Hepatocyte (in vitro differentiated cells): ENCODE results near the gene SHC4. TPM values are rescaled to one million over a fixed set of nuclear protein-coding genes. Genes with fewer than 3 reads are reported as not detected.

Experiments used
- DNase-seq: peaks from one replicate; pipeline ENCODE4 v3.0.0-alpha.2; 2016; ENCODE audit warnings: low spot score
- H2AFZ ChIP-seq: fragments of 200-600 bp; sonication (generic); 2 replicates; pipeline ENCODE4 v1.6.0; 2016; ENCODE audit warnings: antibody characterized with exemption, mild to moderate bottlenecking
- H3K27ac ChIP-seq: fragments of 200-600 bp; sonication (generic); 2 replicates; pipeline ENCODE4 v1.5.1; 2016; ENCODE audit warnings: mild to moderate bottlenecking
- H3K27me3 ChIP-seq: fragments of 200-600 bp; sonication (generic); 2 replicates; pipeline ENCODE4 v1.6.1; 2016
- H3K36me3 ChIP-seq: fragments of 200-600 bp; sonication (generic); replicated peaks from 2 replicates; pipeline ENCODE4 v1.5.1; 2016; ENCODE audit warnings: low read depth; ENCODE audit not compliant: insufficient read depth
- H3K4me1 ChIP-seq: fragments of 200-600 bp; sonication (generic); 2 replicates; pipeline ENCODE4 v1.5.1; 2016; ENCODE audit warnings: mild to moderate bottlenecking, moderate library complexity; ENCODE audit not compliant: insufficient read depth
- H3K4me2 ChIP-seq: fragments of 200-600 bp; sonication (generic); 2 replicates; pipeline ENCODE4 v1.6.0; 2016
- H3K4me3 ChIP-seq: fragments of 200-600 bp; sonication (generic); 2 replicates; pipeline ENCODE4 v1.5.1; 2016; ENCODE audit warnings: mild to moderate bottlenecking
- H3K79me2 ChIP-seq: fragments of 200-600 bp; sonication (generic); 2 replicates; pipeline ENCODE4 v1.6.0; 2017; ENCODE audit warnings: mild to moderate bottlenecking
- H3K9me2 ChIP-seq: fragments of 200-600 bp; sonication (generic); replicated peaks from 2 replicates; pipeline ENCODE4 v1.6.0; 2017; ENCODE audit warnings: mild to moderate bottlenecking; ENCODE audit not compliant: insufficient read depth
- H3K9me3 ChIP-seq: fragments of 200-600 bp; sonication (generic); 2 replicates; pipeline ENCODE4 v1.5.1; 2016; ENCODE audit warnings: low read depth, mild to moderate bottlenecking
- H4K20me1 ChIP-seq: fragments of 200-600 bp; sonication (generic); 2 replicates; pipeline ENCODE4 v1.6.0; 2016; ENCODE audit warnings: mild to moderate bottlenecking; ENCODE audit not compliant: insufficient read depth, poor library complexity, severe bottlenecking
- EZH2 ChIP-seq: fragments of 200-600 bp; sonication (generic); IDR thresholded peaks from 2 replicates; pipeline ENCODE4 v1.6.1; 2016; ENCODE audit warnings: antibody characterized with exemption, mild to moderate bottlenecking, borderline replicate concordance
- EZH2phosphoT487 ChIP-seq: fragments of 200-600 bp; sonication (generic); IDR thresholded peaks from one replicate; pipeline ENCODE4 v1.6.1; 2018; ENCODE audit warnings: antibody characterized with exemption, mild to moderate bottlenecking, low read depth, moderate library complexity; ENCODE audit not compliant: unreplicated experiment, severe bottlenecking
- WGBS: methylation state at CpG from one replicate; pipeline ENCODE4 v1.1.6; 2016; ENCODE audit warnings: low lambda C conversion rate; ENCODE audit errors: missing lambda C conversion rate; 5-methylcytosine and 5-hydroxymethylcytosine counted together
- polyA plus RNA-seq: library from polyadenylated mRNA; unstranded; fragments of >200 nt; fragmentation: Nextera tagmentation; extraction: Ambion mirVana; gene quantifications from 2 replicates; pipeline ENCODE4 v1.2.1, GENCODE V29; 2016
- total RNA-seq: library from RNA; depleted of rRNA; stranded (reverse); fragments of >200 nt; gene quantifications from 2 replicates; pipeline ENCODE4 v1.2.3, GENCODE V29; 2014
- TF ChIP-seq, protein P1 (sequence below): fragments of 200-600 bp; sonication (generic); IDR thresholded peaks from 2 replicates; pipeline ENCODE4 v1.5.1; 2016; ENCODE audit warnings: antibody characterized with exemption, mild to moderate bottlenecking; ENCODE audit not compliant: poor library complexity

The SHC4 gene
- total and polyA plus RNA-seq, 2 experiments from 2014 or later: 0.75 to 1.00 TPM

DNA sequence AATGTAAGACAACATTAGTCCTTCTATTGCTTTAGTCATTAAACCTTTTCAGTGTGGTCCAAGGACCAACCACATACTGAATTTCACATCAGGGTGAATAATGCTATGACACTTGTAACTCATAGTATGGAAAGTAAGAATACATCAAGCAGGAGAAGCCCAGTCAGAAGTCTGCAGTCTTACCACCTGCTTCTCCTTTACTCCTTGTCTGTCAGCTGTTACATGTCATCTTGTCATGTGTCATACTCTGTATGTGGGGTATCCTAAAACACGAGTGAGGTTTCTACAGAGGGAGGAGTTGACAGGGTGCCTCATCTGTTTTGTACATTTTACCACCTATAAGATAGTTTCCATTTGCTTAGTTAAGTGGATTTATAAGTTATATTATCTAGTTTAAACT lies 118.6 kb downstream of the SHC4 start:
- no peak overlapping the region for H3K27ac ChIP-seq
- H3K4me2 ChIP-seq: no peak overlapping the region
- TF ChIP-seq, protein P1, sequence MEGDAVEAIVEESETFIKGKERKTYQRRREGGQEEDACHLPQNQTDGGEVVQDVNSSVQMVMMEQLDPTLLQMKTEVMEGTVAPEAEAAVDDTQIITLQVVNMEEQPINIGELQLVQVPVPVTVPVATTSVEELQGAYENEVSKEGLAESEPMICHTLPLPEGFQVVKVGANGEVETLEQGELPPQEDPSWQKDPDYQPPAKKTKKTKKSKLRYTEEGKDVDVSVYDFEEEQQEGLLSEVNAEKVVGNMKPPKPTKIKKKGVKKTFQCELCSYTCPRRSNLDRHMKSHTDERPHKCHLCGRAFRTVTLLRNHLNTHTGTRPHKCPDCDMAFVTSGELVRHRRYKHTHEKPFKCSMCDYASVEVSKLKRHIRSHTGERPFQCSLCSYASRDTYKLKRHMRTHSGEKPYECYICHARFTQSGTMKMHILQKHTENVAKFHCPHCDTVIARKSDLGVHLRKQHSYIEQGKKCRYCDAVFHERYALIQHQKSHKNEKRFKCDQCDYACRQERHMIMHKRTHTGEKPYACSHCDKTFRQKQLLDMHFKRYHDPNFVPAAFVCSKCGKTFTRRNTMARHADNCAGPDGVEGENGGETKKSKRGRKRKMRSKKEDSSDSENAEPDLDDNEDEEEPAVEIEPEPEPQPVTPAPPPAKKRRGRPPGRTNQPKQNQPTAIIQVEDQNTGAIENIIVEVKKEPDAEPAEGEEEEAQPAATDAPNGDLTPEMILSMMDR: no peak
- TF ChIP-seq EZH2 (no peak), EZH2phosphoT487 (no peak)
- WGBS: 86% methylated on average over 1 of the region's 1 CpG
- H3K36me3 ChIP-seq: no peaks in the 10 kb centered on the region
- H3K27me3 ChIP-seq: no peaks in the 10 kb centered on the region
- H2AFZ ChIP-seq: no peak overlapping the region
- no peak overlapping the region for H3K4me3 ChIP-seq
- H4K20me1 ChIP-seq: no peaks in the 10 kb centered on the region
- no peaks in the 10 kb centered on the region for H3K9me3 ChIP-seq
- no peaks in the 10 kb centered on the region for H3K4me1 ChIP-seq
- H3K79me2 ChIP-seq: no peaks in the 10 kb centered on the region
- no peak for DNase-seq
- no peaks in the 10 kb centered on the region for H3K9me2 ChIP-seq

DNA sequence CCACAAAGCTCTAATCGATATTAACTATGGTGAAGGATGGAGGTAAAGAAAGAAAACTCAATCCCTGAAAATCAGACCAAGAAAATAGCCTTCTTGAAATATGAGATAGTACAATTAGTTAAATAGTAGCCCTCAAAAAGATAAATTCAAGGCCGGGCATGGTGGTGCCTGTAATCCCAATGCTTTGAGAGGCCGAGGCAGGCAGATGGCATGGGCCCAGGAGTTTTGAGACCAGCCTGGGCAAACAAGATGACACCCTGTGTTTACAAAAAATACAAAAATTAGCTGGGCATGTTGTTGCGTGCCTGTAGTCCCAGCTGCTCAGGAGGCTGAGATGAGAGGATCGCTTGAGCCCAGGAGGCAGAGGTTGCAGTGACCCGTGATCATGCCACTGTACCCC lies 121.2 kb downstream of the SHC4 start:
- TF ChIP-seq, protein P1: no peak
- TF ChIP-seq EZH2 (no peak), EZH2phosphoT487 (no peak)
- Histone ChIP-seq H3K9me3 (no peaks in the 10 kb centered on the region), H4K20me1 (no peaks in the 10 kb centered on the region), H3K9me2 (no peaks in the 10 kb centered on the region), H3K27ac (no peak overlapping the region), H3K36me3 (no peaks in the 10 kb centered on the region), H2AFZ (no peak overlapping the region), H3K4me1 (no peaks in the 10 kb centered on the region), H3K4me3 (no peak overlapping the region), H3K4me2 (no peak overlapping the region), H3K27me3 (no peaks in the 10 kb centered on the region), H3K79me2 (no peaks in the 10 kb centered on the region)
- DNase-seq: no peak
- 96% methylated on average over 6 of the region's 6 CpGs for WGBS

DNA sequence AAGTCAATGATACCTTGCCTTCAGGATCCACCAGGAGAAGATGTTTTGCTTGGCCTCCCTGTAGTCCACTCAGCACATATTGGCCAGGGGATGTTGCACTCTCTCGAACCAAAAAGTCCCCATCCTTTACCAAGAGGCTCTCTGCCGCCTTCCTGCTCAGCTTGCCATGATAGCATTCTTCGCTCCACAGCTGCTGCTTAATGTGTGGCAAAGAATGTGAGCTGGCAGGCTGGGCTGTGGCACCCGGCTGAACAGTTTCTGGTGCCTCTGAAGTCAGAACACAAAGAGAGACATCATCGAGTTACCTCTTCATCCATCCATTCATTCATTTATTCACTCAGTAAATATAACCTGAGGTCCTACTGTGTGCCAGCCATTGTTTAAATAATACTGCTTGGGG lies 129.0 kb downstream of the SHC4 start:
- H3K9me3 ChIP-seq: no peaks in the 10 kb centered on the region
- no peaks in the 10 kb centered on the region for H3K36me3 ChIP-seq
- no peak overlapping the region for H3K4me3 ChIP-seq
- H3K27ac ChIP-seq: no peak overlapping the region
- H2AFZ ChIP-seq: no peak overlapping the region
- no peaks in the 10 kb centered on the region for H3K79me2 ChIP-seq
- H3K9me2 ChIP-seq: no peaks in the 10 kb centered on the region
- TF ChIP-seq, protein P1: no peak
- TF ChIP-seq EZH2 (no peak), EZH2phosphoT487 (no peak)
- no peak overlapping the region for H3K4me2 ChIP-seq
- 75% methylated on average over 5 of the region's 5 CpGs for WGBS
- H4K20me1 ChIP-seq: no peaks in the 10 kb centered on the region
- DNase-seq: no peak
- no peaks in the 10 kb centered on the region for H3K27me3 ChIP-seq
- no peaks in the 10 kb centered on the region for H3K4me1 ChIP-seq

- Histone ChIP-seq H2AFZ (no peak overlapping the region), H3K79me2 (no peaks in the 10 kb centered on the region)
- TF ChIP-seq EZH2phosphoT487 (no peak), EZH2 (no peak)
- TF ChIP-seq, protein P1: no peak
Measured at GRCh38 chr15:48833526-48834239, 130.0 kb downstream of the SHC4 start.

More at GRCh38 chr15:48833526-48834239, 130.0 kb downstream of the SHC4 start:
- Histone ChIP-seq H3K27ac (no peak overlapping the region), H3K4me1 (no peaks in the 10 kb centered on the region), H3K4me3 (no peak overlapping the region), H3K27me3 (no peaks in the 10 kb centered on the region), H4K20me1 (no peaks in the 10 kb centered on the region), H3K36me3 (no peaks in the 10 kb centered on the region), H3K4me2 (no peak overlapping the region), H3K9me2 (no peaks in the 10 kb centered on the region), H3K9me3 (no peaks in the 10 kb centered on the region)
- no peak for DNase-seq
